GM18520 (cell line): ENCODE results near the gene TUBGCP6.
"Not testable (repeated sequence)": the region's sequence is repeated elsewhere in the genome, so short reads cannot be mapped to it uniquely, and the experiment has no call there.

Source experiments
- ATAC-seq: cut with Tn5 transposase; IDR thresholded peaks from one replicate; pipeline ENCODE4 v1.9.1; 2021; ENCODE audit not compliant: unreplicated experiment

TUBGCP6 gene

DNA sequence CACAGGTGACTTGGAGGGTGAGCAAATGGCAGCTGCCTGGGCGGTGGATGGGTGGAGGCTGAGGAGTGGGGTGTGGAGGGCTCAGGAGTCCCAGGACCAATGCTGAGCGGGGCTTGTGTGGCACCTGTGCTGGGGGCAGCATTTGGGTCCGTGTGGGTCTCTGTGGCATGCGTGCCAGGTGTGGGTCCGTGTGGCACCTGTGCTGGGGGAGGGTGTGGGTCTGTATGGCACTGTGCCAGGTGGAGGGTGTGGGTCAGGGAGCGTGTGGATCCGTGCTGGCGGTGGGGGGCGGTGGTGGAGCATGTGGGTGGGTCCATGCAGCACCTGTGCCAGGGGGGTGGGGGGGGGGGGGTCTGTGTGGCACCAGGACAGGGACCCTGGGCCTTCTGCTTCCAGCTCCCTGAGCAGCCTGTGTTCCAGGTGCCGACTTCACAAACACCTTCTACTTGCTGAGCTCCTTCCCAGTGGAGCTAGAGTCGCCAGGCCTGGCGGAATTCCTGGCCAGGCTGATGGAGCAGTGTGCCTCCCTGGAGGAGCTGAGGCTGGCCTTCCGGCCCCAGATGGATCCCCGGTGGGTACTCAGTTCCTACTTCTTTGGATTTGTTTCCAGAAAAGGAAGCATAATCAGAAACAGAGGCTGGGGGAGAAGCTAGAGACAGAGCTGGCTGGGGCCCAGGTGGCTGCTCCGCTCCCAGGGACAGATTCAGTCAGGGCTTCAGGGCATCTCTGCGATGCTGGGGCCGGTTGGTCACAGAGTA, 29.3 kb downstream of the TUBGCP6 start:
- ATAC-seq = no peak

DNA sequence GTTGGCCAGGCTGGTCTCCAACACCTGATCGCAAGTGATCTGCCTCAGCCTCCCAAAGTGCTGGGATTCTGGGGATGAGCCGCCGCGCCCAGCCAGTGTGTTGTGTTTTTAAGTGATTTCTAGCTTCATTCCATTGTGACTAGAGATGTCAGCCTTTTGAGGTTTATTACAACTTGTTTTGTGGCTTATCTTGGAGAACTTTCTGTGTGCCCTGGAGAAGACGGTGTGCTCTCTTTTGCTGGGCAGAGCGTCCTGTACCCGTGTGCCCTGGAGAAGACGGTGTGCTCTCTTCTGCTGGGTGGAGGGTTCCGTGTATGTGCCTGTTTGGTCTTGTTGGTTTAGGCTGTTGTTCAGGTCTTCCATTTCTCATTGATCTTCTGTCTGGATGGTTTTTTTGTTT, 31.6 kb downstream of the TUBGCP6 start:
- no peak for ATAC-seq

GRCh38 chr22:50211147-50211546, 33.7 kb downstream of the TUBGCP6 start:
- ATAC-seq = no peak

GRCh38 chr22:50210378-50211139, 34.3 kb downstream of the TUBGCP6 start:
- no peak for ATAC-seq

DNA sequence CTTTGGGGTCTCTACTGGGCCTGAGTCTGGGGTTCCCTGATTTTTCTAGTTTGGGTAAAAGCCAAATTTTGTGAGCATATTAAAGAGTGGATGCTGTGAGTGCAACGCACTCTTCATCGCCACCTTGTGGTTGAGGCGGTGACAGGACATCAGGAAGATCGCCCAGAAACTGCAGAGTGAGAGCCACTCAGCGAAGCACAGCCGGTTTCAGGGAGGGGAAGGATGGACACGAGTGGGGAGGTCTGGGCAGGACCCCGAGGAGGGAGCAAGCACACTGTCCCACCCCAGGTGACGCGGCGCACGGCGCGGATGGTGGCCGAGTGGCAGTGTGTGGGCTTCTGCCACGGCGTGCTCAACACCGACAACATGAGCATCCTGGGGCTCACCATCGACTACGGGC, 34.9 kb downstream of the TUBGCP6 start:
- no peak for ATAC-seq

DNA sequence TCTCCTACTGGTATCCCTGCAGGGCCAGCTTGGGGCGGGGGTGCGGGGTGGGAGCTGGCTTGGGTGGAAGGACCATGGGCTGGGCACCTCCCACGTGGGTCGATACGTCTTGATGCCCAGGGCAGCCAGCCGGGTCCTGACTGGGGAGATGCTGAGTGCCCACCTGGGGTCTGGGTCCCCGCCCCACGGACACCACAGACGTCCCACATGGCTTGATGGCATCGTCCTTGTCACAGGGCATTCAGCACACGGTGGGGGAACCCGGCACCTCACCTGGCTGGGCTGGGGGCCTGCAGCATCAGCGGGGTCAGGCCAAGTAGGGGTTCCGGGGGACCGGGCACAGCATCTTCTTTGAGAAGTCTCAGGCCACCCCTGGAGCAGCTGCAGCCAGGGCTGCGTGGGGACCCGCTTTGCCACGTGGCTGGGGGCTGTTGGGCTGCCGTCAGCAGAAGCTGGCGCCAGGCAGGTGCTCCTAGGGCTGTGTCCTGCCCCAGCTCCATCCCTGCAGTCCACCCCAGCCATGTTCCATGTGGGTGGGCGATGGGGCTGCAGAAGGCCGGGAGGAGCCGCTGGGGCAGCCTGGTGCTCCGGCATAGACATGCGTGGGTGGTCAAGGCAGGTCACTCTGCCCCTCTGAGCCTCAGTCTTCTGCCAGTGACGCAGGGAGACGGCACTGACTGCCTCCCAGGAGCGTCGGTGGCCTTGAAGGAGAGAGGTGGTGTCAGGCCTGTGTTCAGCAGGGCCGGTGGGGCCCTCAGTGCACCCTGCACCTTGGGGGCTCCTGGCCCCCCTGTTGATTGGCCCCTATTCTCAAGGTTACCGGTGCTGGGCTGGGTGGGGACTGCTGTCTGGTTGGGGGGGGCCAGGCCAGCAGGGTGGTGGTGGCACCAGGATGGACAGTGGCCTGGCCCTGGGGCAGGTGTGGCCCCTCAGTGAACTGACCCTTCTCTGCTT, 35.6 kb downstream of the TUBGCP6 start:
- no peak for ATAC-seq

DNA sequence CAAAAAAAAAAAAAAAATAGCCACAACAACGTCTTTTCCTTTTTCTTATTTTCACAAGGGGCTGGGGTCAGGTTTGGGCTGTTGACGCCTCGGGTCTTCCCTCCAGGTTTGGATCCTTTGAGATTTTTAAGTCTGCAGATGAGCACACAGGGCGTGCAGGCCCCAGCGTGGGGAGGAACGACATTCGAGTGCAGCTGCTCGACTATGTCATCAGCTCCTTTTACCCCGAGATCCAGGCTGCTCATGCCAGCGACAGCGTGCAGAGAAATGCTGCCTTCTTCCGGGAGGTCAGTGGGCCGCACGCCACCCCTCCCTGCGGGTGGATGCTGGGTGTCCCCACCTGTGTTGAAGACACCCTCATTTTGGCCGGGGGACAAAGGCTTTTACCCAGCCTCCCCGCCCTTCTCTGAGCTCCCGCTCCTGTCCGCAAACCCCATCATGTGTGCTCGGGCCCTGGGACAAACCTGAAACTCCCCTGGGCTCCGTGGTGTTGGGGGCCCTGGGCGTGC, 36.3 kb downstream of the TUBGCP6 start:
- ATAC-seq = no peak

DNA sequence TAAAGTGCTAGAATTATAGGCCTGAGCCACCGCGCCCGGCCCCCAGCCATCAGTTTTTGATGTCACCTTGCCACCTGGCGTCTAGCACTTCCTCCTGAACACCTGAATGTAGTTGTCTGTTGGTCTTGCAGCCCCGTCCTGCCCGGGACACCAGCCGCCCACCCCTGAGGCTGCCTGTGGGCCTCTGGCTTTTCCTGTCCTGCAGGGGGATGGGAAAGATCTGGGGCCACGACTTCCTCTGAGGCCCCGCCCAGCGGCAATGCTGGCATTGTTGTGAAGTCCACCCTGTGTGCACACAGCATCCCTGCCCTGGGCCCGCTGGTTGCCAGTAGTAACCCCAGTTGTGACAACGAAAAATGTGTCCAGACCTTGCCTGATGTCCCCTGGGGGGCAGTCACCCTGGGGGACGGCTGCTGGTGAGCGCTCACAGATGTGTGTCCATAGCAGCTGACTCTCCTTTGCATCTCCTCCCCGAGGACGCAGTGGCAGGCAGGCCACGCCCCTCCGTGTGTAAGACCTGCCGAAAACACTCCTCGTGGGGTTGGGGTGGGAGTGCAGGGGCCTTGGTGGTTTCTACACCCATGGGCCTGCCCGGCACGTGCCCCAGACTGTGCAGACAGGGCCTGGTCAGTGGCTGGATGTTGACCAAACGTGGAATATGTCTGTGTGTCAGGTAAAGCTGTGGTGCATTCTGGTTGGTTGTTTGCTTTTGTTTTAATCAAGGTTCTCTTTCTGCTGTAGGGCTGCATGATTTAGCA, 37.3 kb downstream of the TUBGCP6 start:
- ATAC-seq = no peak

- no peak for ATAC-seq
Measured at GRCh38 chr22:50206599-50206998, 38.2 kb downstream of the TUBGCP6 start.

DNA sequence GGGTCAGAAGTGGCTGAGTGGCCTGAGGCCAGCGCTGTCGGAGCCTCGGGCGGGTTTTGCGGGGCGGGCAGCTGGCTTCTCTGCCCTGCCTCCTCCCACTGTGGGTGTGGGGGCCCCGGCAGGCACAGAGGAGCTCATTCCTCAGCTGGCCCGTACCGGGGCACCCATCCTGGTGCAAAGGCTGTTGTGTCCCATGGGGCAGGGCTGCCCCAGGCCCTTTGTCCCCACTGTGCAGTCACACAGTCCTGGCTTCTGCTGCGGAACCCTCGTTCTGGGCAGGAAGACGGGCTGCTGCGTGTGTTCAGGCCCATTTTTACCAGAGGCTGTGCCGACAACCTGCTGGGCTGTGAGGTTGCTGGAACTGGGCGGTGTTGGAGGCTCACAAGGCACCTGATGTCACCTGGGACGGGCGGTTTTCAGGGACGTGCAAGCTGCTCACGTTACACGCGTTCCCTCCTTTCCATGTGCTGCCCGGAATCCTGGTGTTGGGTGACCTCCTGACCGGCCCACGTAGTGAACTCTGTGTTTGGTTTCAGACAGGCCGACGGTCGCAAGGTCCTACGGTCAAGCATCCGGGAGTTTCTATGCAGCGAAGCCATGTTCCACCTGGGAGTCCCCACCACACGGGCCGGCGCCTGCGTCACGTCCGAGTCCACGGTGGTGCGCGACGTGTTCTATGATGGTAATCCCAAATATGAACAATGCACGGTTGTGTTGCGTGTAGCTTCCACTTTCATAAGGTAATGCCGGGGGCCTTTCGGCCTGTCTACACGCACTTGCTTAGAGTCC, 38.8 kb downstream of the TUBGCP6 start:
- ATAC-seq = no peak

DNA sequence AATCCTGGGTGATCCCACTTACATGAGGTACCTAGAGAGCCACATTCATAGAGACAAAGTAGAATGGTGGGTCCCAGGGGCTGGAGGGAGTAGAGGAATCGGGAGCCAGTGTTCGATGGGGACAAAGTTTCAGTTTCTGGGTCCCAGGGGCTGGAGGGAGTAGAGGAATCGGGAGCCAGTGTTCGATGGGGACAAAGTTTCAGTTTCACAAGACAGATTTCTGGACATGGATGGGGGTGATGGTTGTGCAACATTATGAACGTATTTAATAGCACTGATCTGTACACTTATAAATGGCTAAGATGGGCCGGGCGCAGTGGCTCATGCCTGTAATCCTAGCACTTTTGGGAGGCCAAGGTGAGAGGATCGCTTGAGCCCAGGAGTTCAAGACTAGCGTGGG, 39.8 kb downstream of the TUBGCP6 start:
- ATAC-seq = not testable (repeated sequence)

DNA sequence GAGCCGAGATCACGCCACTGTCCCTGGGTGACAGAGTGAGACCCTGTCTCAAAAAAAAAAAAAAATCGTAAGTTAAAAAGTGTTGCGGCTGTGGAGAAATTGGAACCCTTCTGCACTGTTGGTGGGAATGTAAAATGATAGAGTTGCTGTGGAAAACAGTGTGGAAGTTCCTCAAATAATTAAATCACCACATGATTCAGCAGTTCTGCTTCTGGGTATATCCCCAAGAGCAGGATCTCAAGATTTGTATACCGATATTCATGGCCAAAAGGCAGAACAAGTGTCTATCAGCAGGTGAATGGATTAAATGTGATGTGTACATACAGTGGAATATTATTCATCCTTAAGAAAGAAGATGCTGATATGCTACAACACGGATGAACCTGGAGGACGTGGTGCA, 40.3 kb downstream of the TUBGCP6 start:
- ATAC-seq = no peak

GRCh38 chr22:50203288-50203687, 41.5 kb downstream of the TUBGCP6 start:
- ATAC-seq = no peak

DNA sequence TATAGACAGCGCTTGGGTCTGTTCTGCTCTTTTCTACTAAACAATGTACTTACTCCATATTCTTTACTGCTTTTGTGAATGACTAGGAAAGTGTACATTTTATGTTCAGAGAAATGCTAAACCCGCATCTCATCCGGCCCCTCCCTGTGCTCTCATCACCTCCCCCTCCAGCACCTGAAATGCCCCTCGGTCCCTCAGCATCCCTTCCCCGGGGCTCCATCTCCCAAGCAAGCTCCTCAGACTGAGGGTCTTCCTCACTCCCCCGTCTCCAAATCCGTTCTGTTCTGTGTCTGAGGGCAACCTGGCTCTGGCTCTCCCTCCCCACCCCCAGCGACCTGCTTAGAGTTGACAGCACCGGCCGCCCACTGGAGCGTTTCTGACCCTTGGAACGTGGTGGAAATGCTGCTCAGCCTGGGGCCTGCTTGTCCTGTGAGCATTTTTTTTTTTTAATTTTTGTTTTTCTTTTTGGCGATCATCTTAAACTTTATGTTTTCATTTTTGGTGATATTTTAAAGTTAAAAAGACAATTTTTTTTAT, 42.6 kb downstream of the TUBGCP6 start:
- no peak for ATAC-seq

DNA sequence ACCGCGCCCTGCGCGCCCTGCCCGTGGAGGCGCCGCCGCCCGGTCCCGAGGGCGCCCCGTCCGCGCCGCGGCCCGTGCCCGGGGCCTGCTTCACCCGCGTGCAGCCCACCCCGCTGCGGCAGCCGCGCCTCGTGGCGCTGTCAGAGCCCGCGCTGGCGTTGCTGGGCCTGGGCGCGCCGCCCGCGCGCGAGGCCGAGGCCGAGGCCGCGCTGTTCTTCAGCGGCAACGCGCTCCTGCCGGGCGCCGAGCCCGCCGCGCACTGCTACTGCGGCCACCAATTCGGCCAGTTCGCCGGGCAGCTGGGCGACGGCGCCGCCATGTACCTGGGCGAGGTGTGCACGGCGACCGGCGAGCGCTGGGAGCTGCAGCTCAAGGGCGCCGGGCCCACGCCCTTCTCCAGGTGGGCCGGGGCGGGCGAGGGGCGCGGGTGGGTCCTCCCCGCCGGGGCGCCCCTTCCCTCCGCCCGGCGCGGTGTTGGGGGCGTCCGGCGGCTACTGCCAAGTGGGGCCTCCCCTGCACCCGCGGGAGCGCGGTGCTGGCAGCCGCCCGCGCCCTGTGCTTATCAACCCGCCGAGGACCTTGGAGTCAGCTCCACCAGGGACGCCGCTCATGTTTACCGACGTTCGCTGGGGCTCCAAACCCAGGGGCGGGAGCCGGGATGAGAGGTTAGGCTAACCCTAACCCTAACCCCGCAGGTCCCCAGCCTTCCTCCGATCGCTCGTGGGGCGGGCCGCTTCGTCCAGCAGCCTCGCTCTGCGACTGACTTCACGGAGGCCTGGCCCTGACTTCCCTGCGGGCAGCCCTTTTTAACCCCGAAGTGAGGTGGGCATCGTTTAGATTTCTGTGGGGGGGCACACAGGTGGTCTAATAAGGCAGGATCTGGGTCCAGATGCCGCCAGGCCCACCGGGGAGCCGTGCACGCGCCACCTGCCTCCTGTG, 43.4 kb downstream of the TUBGCP6 start:
- peak; percentile 28 for ATAC-seq

DNA sequence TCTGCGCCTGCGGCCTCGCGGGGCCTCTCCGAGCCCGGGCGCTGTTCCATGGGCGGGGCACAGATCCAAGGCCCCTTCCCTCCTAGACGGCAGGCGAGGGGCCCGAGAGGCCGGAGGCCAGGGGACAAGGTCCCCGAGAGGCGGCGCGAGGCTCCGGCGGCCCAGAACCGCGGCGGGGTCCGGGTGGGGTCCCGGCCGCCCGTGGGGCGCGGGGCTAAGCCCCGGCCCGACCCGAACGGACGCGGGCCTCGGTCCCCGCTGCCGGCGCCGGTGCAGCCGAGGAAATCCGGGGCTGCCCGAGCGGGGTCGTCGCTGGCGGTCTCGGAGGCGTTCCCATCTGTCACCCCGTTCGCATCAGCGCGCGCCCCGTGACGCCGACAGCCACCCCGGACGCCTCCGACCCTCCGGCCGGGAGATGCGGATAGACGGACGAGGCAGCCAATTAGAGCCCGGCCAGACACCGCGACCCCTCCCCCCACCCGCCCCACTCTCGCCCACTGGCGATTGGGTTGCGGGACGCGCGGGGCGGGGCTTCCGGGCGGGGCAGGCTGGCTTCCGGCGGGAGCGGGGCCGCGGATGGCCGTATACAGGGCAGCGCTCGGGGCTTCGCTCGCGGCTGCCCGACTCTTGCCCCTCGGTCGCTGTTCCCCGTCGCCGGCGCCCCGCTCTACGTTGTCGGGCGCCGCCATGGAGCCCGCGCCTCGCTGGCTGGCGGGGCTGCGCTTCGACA, 44.2 kb downstream of the TUBGCP6 start, which contains the start of gene SELENOO:
Gene SELENOO (plus strand): TSS at position 551 of the 730 bp plus-strand sequence. CDS start 26 bp downstream, at position 577.
- ATAC-seq = peak; percentile 49

DNA sequence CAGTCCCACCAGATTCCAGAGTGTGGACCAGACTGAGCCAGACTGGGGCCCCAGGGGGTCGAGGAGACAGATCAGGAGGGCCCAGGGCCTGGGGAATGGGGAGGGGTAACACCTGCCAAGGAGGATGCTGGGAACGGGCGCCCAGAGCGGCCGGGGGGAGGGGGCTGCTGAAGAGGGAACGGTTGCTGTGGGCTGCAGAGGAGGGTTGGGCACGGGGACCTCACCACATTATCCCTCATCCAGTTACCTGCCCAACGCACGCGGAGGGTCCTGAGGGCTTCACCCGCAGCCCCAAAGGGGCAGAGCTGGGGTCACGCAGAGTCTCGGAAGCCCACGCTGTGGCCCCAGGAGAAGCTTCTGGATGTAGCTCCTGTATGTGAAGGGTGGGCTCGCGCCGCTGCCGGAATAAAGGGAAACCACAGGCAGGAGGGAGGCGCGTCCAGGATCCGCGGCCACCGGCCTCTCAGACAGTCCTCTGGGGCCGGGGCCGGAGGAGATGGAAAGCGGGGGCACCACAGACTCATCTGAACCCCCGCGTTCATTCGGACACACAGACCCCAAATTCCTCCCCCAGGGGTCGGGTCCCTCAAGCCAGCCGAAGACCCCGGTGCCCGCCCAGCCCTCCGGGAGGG, 44.9 kb downstream of the TUBGCP6 start:
- no peak for ATAC-seq
